Naive thymus-derived CD4-positive, alpha-beta T cell (primary cell): ENCODE data around the gene C8A. TPM values are rescaled to one million over a fixed set of nuclear protein-coding genes. Genes with fewer than 3 reads are reported as not detected.

ENCODE experiments used
- ATAC-seq: fragments of 150-1000 bp; cut with Tn5 transposase; 2 replicates; pipeline ENCODE4 v1.10.0; 2021; ENCODE audit warnings: mild to moderate bottlenecking, moderate library complexity
- CTCF ChIA-PET: fragments of 350-600 bp; sonication (Branson Sonifier 250); formaldehyde crosslinking; loops from one replicate; lab custom pipeline; 2021; ENCODE audit warnings: antibody characterized with exemption; lab: Charles Lee
- POLR2A ChIA-PET: fragments of 350-600 bp; sonication (Branson Sonifier 250); formaldehyde crosslinking; loops from one replicate; lab custom pipeline; 2021; ENCODE audit warnings: antibody characterized with exemption, inconsistent platforms; lab: Charles Lee
- DNase-seq, 9 donors: peaks; one replicate each; pipeline versions ENCODE4 v3.0.0 to v3.0.0-alpha.2; 2020 to 2022; ENCODE audit warnings: mixed read lengths in 1 of 9
- H3K27ac ChIP-seq: one replicate; pipeline ENCODE4 v1.7.0; 2013; ENCODE audit warnings: mild to moderate bottlenecking, low read depth, low read length, moderate library complexity
- H3K27me3 ChIP-seq, 2 donors: one replicate each; pipeline ENCODE4 v1.7.0; 2013; ENCODE audit warnings: low read length in 2 of 2, mild to moderate bottlenecking in 2 of 2, moderate library complexity in 2 of 2; ENCODE audit not compliant: control insufficient read depth in 2 of 2, insufficient read depth in 2 of 2
- H3K36me3 ChIP-seq, 3 experiments: 1 replicate in 2 of 3; 2 replicates in 1 of 3; pipeline ENCODE4 v1.7.0; 2013; ENCODE audit warnings: low read length in 3 of 3, mild to moderate bottlenecking in 3 of 3, moderate library complexity in 1 of 3; ENCODE audit not compliant: insufficient read depth in 3 of 3, control insufficient read depth in 2 of 3
- H3K4me1 ChIP-seq, 2 donors: one replicate each; pipeline ENCODE4 v1.7.0; 2013; ENCODE audit warnings: low read length in 2 of 2, mild to moderate bottlenecking in 2 of 2, moderate library complexity in 1 of 2; ENCODE audit not compliant: control insufficient read depth in 2 of 2, insufficient read depth in 2 of 2
- H3K4me3 ChIP-seq: 2 replicates; pipeline ENCODE4 v1.7.0; 2013; ENCODE audit warnings: mild to moderate bottlenecking, low read length
- H3K9me3 ChIP-seq, 3 experiments: 1 replicate in 2 of 3; 2 replicates in 1 of 3; pipeline ENCODE4 v1.7.0; 2013; ENCODE audit warnings: low read length in 3 of 3; ENCODE audit not compliant: control insufficient read depth in 2 of 3
- H3K27ac Mint-ChIP-seq, 9 donors: one replicate each; pipeline ENCODE4 v1.8.0; 2020 to 2022; ENCODE audit warnings: mixed read lengths in 9 of 9, mild to moderate bottlenecking in 8 of 9, moderate library complexity in 5 of 9, inconsistent platforms in 2 of 9
- H3K27me3 Mint-ChIP-seq, 5 donors: one replicate each; pipeline ENCODE4 v1.8.0; 2021 to 2022; ENCODE audit warnings: mixed read lengths in 5 of 5, mild to moderate bottlenecking in 1 of 5
- H3K36me3 Mint-ChIP-seq, 5 donors: one replicate each; pipeline ENCODE4 v1.8.0; 2020 to 2022; ENCODE audit warnings: mixed read lengths in 5 of 5, mild to moderate bottlenecking in 3 of 5, inconsistent platforms in 1 of 5
- H3K4me1 Mint-ChIP-seq, 7 donors: one replicate each; pipeline ENCODE4 v1.8.0; 2020 to 2022; ENCODE audit warnings: mixed read lengths in 7 of 7, mild to moderate bottlenecking in 3 of 7, inconsistent platforms in 1 of 7
- H3K4me3 Mint-ChIP-seq, 10 donors: one replicate each; pipeline ENCODE4 v1.8.0; 2020 to 2022; ENCODE audit warnings: mild to moderate bottlenecking in 10 of 10, mixed read lengths in 10 of 10, moderate library complexity in 6 of 10, inconsistent platforms in 2 of 10
- H3K9me3 Mint-ChIP-seq, 11 donors: one replicate each; pipeline ENCODE4 v1.8.0; 2020 to 2022; ENCODE audit warnings: mixed read lengths in 11 of 11, mild to moderate bottlenecking in 4 of 11, inconsistent platforms in 1 of 11, moderate library complexity in 1 of 11
- intact Hi-C, 2 donors: fragments of 100-400 bp; cut with micrococcal nuclease; formaldehyde crosslinking; loops; one replicate each; pipeline ENCODE4 v1.15.1; 2023
- polyA plus RNA-seq, 2 donors: library from polyadenylated mRNA; unstranded; fragments of 300-500 nt; fragmentation: Illumina TruSeq; gene quantifications; one replicate each; pipeline ENCODE4 v1.2.3, GENCODE V29; 2021
- total RNA-seq, 6 experiments: library from RNA in 5 of 6; stranded (reverse) in 5 of 6; gene quantifications; 1 replicate in 5 of 6; 2 replicates in 1 of 6; pipeline ENCODE4 v1.2.3 and lab custom pipeline; 2021 to 2026

C8A gene
- total and polyA plus RNA-seq, 7 experiments from 2014 or later, result not detected

- Histone ChIP-seq H3K4me3 (no peak overlapping the region), H3K27me3 (no peaks in the 10 kb centered on the region), H3K27ac (no peak overlapping the region), H3K9me3 (no peaks in the 10 kb centered on the region), H3K36me3 (no peaks in the 10 kb centered on the region), H3K4me1 (no peaks in the 10 kb centered on the region)
- peaks cover 0 to 24% (median 5%) of the 10 kb centered on the region in 5 donors for H3K27me3 Mint-ChIP-seq
- H3K9me3 Mint-ChIP-seq, result peaks cover 0 to 3% (median 0%) of the 10 kb centered on the region in 11 donors
- intact Hi-C loops, result no loop called here
- ChIA-PET CTCF (no interaction called here), POLR2A (no interaction called here)
- H3K4me3 Mint-ChIP-seq, result no peak overlapping the region
- no peak overlapping the region for H3K27ac Mint-ChIP-seq
- ATAC-seq, result no peak
- H3K36me3 Mint-ChIP-seq, result no peaks in the 10 kb centered on the region
- H3K4me1 Mint-ChIP-seq, result peaks cover 0 to 16% (median 0%) of the 10 kb centered on the region in 7 donors
- no peak for DNase-seq
Observed at GRCh38 chr1:56905667-56906066, 51.1 kb downstream of the C8A start.

GRCh38 chr1:56908619-56909221 lies 54.1 kb downstream of the C8A start:
- Histone ChIP-seq H3K36me3 (no peaks in the 10 kb centered on the region), H3K9me3 (no peaks in the 10 kb centered on the region), H3K27ac (no peak overlapping the region), H3K4me1 (no peaks in the 10 kb centered on the region), H3K27me3 (no peaks in the 10 kb centered on the region), H3K4me3 (no peak overlapping the region)
- ChIA-PET POLR2A (no interaction called here), CTCF (no interaction called here)
- H3K27ac Mint-ChIP-seq, result no peak overlapping the region
- ATAC-seq, result no peak
- peaks cover 0 to 16% (median 0%) of the 10 kb centered on the region in 7 donors for H3K4me1 Mint-ChIP-seq
- H3K27me3 Mint-ChIP-seq, result peaks cover 0 to 25% (median 3%) of the 10 kb centered on the region in 5 donors
- no peak for DNase-seq
- peaks cover 0 to 4% (median 0%) of the 10 kb centered on the region in 11 donors for H3K9me3 Mint-ChIP-seq
- intact Hi-C loops, result no loop called here
- no peaks in the 10 kb centered on the region for H3K36me3 Mint-ChIP-seq
- no peak overlapping the region for H3K4me3 Mint-ChIP-seq

GRCh38 chr1:56910441-56910985 lies 55.9 kb downstream of the C8A start:
- no peak overlapping the region for H3K4me3 ChIP-seq
- H3K4me1 ChIP-seq, result no peaks in the 10 kb centered on the region
- Mint-ChIP-seq H3K4me1 (peaks cover 0 to 16% (median 0%) of the 10 kb centered on the region in 7 donors), H3K4me3 (no peak overlapping the region), H3K27me3 (peaks cover 0 to 29% (median 5%) of the 10 kb centered on the region in 5 donors), H3K9me3 (peaks cover 0 to 7% (median 0%) of the 10 kb centered on the region in 11 donors), H3K36me3 (no peaks in the 10 kb centered on the region), H3K27ac (peak overlapping the region in 1 of 9 donors; percentile 17)
- no peaks in the 10 kb centered on the region for H3K36me3 ChIP-seq
- H3K9me3 ChIP-seq, result no peaks in the 10 kb centered on the region
- POLR2A ChIA-PET, result no interaction called here
- H3K27ac ChIP-seq, result no peak overlapping the region
- DNase-seq (no peak), ATAC-seq (peak; percentile 32)
- CTCF ChIA-PET, result no interaction called here
- no peaks in the 10 kb centered on the region for H3K27me3 ChIP-seq
- intact Hi-C loops, result no loop called here

- ChIA-PET CTCF (no interaction called here), POLR2A (no interaction called here)
- Histone ChIP-seq H3K27ac (no peak overlapping the region), H3K36me3 (no peaks in the 10 kb centered on the region), H3K4me1 (no peaks in the 10 kb centered on the region), H3K4me3 (no peak overlapping the region), H3K9me3 (no peaks in the 10 kb centered on the region), H3K27me3 (no peaks in the 10 kb centered on the region)
- Mint-ChIP-seq H3K27ac (no peak overlapping the region), H3K9me3 (peaks cover 0 to 9% (median 0%) of the 10 kb centered on the region in 11 donors), H3K4me1 (peaks cover 0 to 16% (median 0%) of the 10 kb centered on the region in 7 donors), H3K36me3 (no peaks in the 10 kb centered on the region), H3K4me3 (no peak overlapping the region), H3K27me3 (peaks cover 0 to 33% (median 5%) of the 10 kb centered on the region in 5 donors)
- intact Hi-C loops, result no loop called here
- DNase-seq, result no peak
- no peak for ATAC-seq
Observed at GRCh38 chr1:56911098-56911938, 56.7 kb downstream of the C8A start.

GRCh38 chr1:56912325-56912724 lies 57.7 kb downstream of the C8A start:
- Mint-ChIP-seq H3K27me3 (peaks cover 0 to 33% (median 5%) of the 10 kb centered on the region in 5 donors), H3K4me3 (no peak overlapping the region), H3K36me3 (no peaks in the 10 kb centered on the region), H3K27ac (no peak overlapping the region), H3K4me1 (peaks cover 0 to 16% (median 0%) of the 10 kb centered on the region in 7 donors), H3K9me3 (peaks cover 0 to 9% (median 0%) of the 10 kb centered on the region in 11 donors)
- Histone ChIP-seq H3K9me3 (no peaks in the 10 kb centered on the region), H3K4me3 (no peak overlapping the region), H3K4me1 (no peaks in the 10 kb centered on the region), H3K27me3 (no peaks in the 10 kb centered on the region), H3K36me3 (no peaks in the 10 kb centered on the region), H3K27ac (no peak overlapping the region)
- intact Hi-C loops, result no loop called here
- POLR2A ChIA-PET, result no interaction called here
- DNase-seq (no peak), ATAC-seq (no peak)
- CTCF ChIA-PET, result no interaction called here

- DNase-seq (no peak), ATAC-seq (no peak)
- Histone ChIP-seq H3K4me1 (no peaks in the 10 kb centered on the region), H3K36me3 (no peaks in the 10 kb centered on the region), H3K27ac (no peak overlapping the region), H3K27me3 (no peaks in the 10 kb centered on the region), H3K4me3 (no peak overlapping the region), H3K9me3 (no peaks in the 10 kb centered on the region)
- no peaks in the 10 kb centered on the region for H3K4me1 Mint-ChIP-seq
- no peak overlapping the region for H3K4me3 Mint-ChIP-seq
- ChIA-PET POLR2A (no interaction called here), CTCF (no interaction called here)
- H3K9me3 Mint-ChIP-seq, result peaks cover 0 to 9% (median 0%) of the 10 kb centered on the region in 11 donors
- H3K27me3 Mint-ChIP-seq, result peaks cover 0 to 23% (median 6%) of the 10 kb centered on the region in 5 donors
- H3K36me3 Mint-ChIP-seq, result no peaks in the 10 kb centered on the region
- intact Hi-C loops, result no loop called here
- H3K27ac Mint-ChIP-seq, result no peak overlapping the region
Observed at GRCh38 chr1:56915960-56916359, 61.4 kb downstream of the C8A start.
